Mononuclear cell (primary cell): ENCODE measurements around the gene WIPF3. TPM values are rescaled to one million over a fixed set of nuclear protein-coding genes. Genes with fewer than 3 reads are reported as not detected.
"Not testable (repeated sequence)": the region's sequence is repeated elsewhere in the genome, so short reads cannot be mapped to it uniquely, and the experiment has no call there.

Experiments
- H3K27me3 ChIP-seq: 2 replicates; pipeline ENCODE4 v1.6.0; 2011; ENCODE audit warnings: low read length, control low read depth; ENCODE audit not compliant: insufficient read depth
- H3K4me1 ChIP-seq: 2 replicates; pipeline ENCODE4 v1.5.1; 2011; ENCODE audit warnings: mild to moderate bottlenecking, low read length, control low read depth; ENCODE audit not compliant: insufficient read depth
- H3K4me3 ChIP-seq: 2 replicates; pipeline ENCODE4 v1.5.1; 2011; ENCODE audit warnings: mild to moderate bottlenecking, low read length, moderate library complexity
- H3K9me3 ChIP-seq: 2 replicates; pipeline ENCODE4 v1.5.1; 2011; ENCODE audit warnings: low read depth, mild to moderate bottlenecking, control low read depth, low read length
- total RNA-seq: library from RNA; depleted of rRNA; stranded (reverse); fragments of >200 nt; gene quantifications from one replicate; pipeline ENCODE4 v1.2.3, GENCODE V29; 2012

WIPF3 gene
- total RNA-seq, 1 donor: under 0.01 TPM

GRCh38 chr7:29951206-29951605 is 144.9 kb downstream of the WIPF3 start:
- H3K9me3 ChIP-seq: no peaks in the 10 kb centered on the region
- H3K4me1 ChIP-seq: peaks cover 16% of the 10 kb centered on the region
- H3K27me3 ChIP-seq: no peaks in the 10 kb centered on the region
- H3K4me3 ChIP-seq: no peak overlapping the region

GRCh38 chr7:29953726-29954347 is 147.5 kb downstream of the WIPF3 start:
- peaks cover 24% of the 10 kb centered on the region for H3K4me1 ChIP-seq
- H3K9me3 ChIP-seq: no peaks in the 10 kb centered on the region
- H3K27me3 ChIP-seq: no peaks in the 10 kb centered on the region
- H3K4me3 ChIP-seq: no peak overlapping the region

- H3K27me3 ChIP-seq: no peaks in the 10 kb centered on the region
- no peaks in the 10 kb centered on the region for H3K9me3 ChIP-seq
- no peak overlapping the region for H3K4me3 ChIP-seq
Observed at GRCh38 chr7:29955075-29955792, 148.9 kb downstream of the WIPF3 start.

GRCh38 chr7:29955799-29956486 is 149.6 kb downstream of the WIPF3 start:
- Histone ChIP-seq H3K4me3 (no peak overlapping the region), H3K4me1 (peaks cover 24% of the 10 kb centered on the region), H3K9me3 (no peaks in the 10 kb centered on the region), H3K27me3 (no peaks in the 10 kb centered on the region)

More at GRCh38 chr7:29955075-29955792, 148.9 kb downstream of the WIPF3 start:
- peaks cover 24% of the 10 kb centered on the region for H3K4me1 ChIP-seq

- Histone ChIP-seq H3K4me1 (peaks cover 24% of the 10 kb centered on the region), H3K9me3 (no peaks in the 10 kb centered on the region), H3K27me3 (no peaks in the 10 kb centered on the region), H3K4me3 (no peak overlapping the region)
Observed at GRCh38 chr7:29956487-29956836, 150.2 kb downstream of the WIPF3 start.

GRCh38 chr7:29957521-29958310 is 151.4 kb downstream of the WIPF3 start:
- H3K4me1 ChIP-seq: peaks cover 24% of the 10 kb centered on the region
- H3K4me3 ChIP-seq: no peak overlapping the region
- H3K9me3 ChIP-seq: no peaks in the 10 kb centered on the region
- no peaks in the 10 kb centered on the region for H3K27me3 ChIP-seq

GRCh38 chr7:29958667-29959358 is 152.5 kb downstream of the WIPF3 start:
- Histone ChIP-seq H3K4me3 (no peak overlapping the region), H3K9me3 (no peaks in the 10 kb centered on the region), H3K27me3 (no peaks in the 10 kb centered on the region), H3K4me1 (peaks cover 20% of the 10 kb centered on the region)

GRCh38 chr7:29961611-29962010 is 155.3 kb downstream of the WIPF3 start:
- H3K4me1 ChIP-seq, H3K4me3 ChIP-seq, H3K27me3 ChIP-seq, H3K9me3 ChIP-seq: not testable (repeated sequence)

- H3K27me3 ChIP-seq: no peaks in the 10 kb centered on the region
Observed at GRCh38 chr7:29962035-29962434, 155.7 kb downstream of the WIPF3 start.

GRCh38 chr7:29965030-29965429 is 158.7 kb downstream of the WIPF3 start:
- no peak overlapping the region for H3K4me3 ChIP-seq
- H3K9me3 ChIP-seq: no peaks in the 10 kb centered on the region
- no peaks in the 10 kb centered on the region for H3K27me3 ChIP-seq
- no peaks in the 10 kb centered on the region for H3K4me1 ChIP-seq

More at GRCh38 chr7:29962035-29962434, 155.7 kb downstream of the WIPF3 start:
- H3K4me1 ChIP-seq: no peaks in the 10 kb centered on the region
- H3K9me3 ChIP-seq: no peaks in the 10 kb centered on the region
- H3K4me3 ChIP-seq: no peak overlapping the region

Other genes with a start within 250 kb of the WIPF3 start
- not detected for gene PRR15, start 242.7 kb upstream of the WIPF3 start, total RNA-seq
- gene SCRN1, start 183.3 kb downstream of the WIPF3 start, total RNA-seq: 5.1 TPM
- 5.5 TPM for gene FKBP14, start 220.2 kb downstream of the WIPF3 start, total RNA-seq
- gene PLEKHA8, start 221.9 kb downstream of the WIPF3 start, total RNA-seq: 5.2 TPM